ENCODE results near the gene CAV2.

CAV2 gene

DNA sequence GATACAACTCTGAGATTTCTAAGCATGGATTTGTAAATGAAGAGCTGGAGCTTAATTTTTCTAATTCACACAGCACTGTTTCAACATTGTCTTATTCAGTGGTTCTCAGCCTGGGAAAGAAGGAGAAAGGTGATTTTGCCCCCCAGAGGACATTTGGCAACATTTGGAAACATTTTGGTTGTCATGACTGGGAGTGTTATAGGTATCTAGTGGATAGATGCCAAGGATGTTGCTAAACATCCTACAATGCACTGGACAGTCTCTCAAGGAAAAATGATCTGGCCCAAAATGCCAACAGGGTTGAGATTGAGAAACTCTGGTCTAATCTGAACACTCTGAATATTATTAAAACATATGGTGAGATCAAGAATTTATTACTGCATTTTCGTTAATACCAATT lies 3.8 kb upstream of the CAV2 start:
- DNase-seq (ENCODE audit: low read depth): no peak

DNA sequence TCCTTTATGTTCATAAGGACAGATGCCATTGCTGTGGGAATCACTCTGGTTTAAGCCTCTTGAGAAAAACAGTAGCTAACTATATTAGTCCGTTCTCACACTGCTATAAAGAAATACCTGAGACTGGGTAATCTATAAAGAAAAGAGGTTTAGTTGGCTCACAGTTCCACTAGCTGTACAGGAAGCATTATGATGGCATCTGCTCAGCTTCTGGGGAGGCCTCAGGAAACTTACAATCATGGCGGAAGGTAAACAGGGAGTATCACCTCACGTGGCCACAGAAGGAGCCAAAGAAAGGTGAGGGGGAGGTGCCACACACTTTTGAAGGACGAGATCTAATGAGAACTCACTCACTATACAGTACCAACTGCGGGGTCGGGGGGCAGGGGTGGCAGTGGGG lies 2.9 kb upstream of the CAV2 start:
- DNase-seq (ENCODE audit: low read depth): no peak

DNA sequence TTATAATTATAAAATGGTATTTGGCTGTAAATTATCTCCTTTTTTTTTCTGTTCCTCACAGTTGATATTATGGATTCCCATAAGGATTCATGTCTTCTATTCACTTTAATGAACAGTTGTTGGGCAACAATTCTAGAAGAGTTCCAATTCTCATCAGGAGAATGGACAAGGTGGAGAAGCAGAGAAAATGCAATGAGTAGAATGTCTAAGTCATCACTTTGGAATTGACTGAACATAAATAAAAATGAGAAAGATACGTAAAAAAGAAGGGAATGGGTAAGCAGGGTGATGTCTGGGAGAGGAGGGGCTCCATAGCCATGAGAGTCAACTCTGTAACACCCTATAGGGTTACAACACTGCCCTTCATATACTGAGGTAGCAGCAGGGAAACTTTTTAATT lies 1.8 kb upstream of the CAV2 start:
- no peak for DNase-seq (ENCODE audit: low read depth)

DNA sequence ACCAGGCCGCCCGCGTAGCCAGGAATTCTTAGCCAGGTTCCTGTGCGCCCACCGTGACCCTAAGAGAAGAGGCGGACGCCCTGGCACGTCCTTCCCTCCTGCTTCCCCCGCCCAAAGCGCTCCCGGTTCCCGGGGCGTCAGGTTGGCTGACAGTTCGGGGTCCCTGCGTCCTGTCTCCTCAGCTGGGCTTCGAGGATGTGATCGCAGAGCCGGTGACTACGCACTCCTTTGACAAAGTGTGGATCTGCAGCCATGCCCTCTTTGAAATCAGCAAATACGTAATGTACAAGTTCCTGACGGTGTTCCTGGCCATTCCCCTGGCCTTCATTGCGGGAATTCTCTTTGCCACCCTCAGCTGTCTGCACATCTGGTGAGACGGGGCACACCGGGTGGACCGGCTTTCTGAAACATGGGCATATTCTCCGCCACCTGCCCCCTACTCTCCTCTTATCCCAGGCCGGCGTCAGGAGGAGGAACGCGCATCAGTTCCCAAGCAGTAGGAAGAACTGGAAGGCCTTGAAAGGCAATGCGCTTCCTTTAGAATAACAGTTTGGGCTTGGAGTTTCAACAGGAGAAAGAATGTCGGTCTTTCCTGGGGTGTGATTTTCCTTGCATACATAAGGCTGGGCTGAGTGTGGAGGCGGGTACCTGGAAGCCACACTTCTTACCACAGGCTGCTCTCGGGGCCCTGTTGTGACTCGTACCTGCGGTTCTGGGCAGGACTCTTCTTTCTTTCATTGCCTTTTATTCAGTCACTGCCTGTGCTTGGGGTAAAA lies 728 bp downstream of the CAV2 start:
- no peak for DNase-seq (ENCODE audit: low read depth)

DNA sequence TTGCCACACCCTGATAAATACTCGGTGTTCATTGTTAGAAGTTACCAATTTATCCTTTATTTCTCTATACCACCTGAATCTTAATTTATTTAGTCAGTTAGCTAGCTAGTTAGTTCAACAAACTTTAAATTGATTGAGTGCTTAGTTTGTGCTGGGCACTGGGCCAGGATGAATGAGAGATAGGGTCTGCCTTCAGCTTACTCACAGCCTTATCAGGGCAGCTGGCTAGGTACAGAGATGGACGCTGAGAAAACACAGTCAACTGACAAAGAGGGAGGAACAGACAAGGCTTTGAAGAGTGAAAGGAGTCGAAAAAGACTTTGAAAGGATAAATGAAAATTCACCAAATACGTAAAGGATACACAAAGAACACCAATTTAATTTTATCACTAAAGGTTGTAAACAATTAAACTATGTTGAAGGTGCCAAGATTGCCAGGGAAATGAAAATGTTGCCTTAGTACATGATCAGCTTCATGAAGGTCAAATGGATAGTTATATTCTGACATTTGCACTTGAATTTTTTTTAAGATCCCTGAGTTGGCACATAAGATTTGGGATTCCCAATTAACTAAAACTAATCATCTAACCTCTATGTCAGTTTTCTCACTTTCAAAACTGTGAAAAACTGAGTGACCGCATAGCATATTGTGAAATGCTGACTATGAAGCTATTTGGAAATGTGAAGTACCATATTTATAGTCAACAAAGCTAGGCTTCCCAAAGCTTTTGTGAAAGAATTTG lies 2.1 kb downstream of the CAV2 start:
- no peak for DNase-seq (ENCODE audit: low read depth)

DNA sequence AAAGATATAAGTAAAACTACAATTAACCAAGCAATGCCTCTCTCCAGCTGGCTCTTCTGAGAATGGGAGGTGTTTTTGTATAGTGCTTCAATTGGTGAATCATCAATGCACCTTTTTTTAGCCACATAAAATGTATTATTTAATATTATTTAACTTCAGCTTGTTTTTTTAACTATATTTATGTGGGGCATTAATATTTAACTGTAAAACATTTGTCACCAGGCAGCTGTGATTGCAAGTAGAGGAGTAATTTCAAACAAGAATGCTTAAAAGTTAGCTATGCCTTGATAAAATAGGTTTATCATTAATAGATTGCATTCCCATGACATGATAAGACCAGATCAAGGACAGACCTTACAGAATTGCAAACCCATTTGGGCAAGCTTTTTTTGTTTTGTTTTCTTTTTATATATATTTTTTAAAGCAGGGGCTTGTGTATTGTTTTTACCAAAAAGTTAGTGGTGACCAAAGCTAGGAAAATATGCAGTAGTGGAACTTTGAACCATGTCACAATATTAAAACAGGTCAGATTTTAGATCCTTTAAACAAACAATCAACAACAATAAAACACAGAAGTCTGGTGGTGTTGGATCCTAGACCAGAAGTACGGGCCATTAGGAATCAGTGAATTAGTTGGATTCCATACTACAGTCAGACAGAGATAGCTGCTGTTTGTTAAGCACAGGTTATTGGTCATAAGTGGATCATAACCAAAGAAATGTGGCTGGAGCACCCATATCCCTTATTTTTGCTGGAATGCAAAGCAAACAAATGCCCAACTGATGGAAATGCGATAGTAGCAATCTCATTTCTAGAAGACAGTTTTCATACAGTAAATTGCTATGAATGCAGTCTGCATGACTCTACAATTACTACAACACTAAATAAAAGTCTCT lies 2.9 kb downstream of the CAV2 start:
- no peak for DNase-seq (ENCODE audit: low read depth)

DNA sequence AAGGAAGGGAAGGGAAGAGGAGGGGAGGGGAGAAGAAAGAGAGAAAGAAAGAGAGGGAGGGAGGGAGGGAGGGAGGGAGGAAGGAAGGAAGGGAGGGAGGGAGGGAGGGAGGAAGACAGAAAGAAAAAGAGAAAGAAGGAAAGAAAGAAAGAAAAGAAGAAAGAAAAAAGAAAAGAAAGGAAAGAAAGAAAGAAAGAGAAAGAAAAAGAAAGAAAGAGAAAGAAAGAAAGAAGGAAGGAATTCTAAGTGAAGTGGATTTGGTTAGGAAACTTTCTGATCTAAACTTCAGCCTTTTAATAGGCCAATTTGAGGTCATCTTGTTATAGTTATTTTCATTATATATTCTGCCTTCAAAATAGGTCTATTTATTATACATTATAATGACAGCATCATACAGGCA lies 4.3 kb downstream of the CAV2 start:
- no peak for DNase-seq (ENCODE audit: low read depth)

DNA sequence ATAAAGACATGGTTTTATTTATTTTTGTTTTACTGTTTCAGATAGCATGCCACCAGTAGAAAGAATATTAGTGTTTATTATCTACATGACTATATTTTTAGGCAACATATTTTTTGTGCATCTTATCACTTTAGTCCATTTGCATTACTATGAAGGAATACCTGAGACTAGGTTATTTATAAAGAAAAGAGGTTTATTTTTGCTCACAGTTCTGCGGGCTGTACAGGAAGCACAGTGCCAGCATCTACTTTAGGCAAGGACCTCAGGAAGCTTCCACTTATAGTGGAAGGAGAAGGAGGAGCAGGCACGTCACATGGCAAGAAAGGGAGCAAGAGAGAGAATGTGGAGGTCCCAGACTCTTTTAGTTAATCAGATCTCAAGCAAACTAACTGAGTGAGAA lies 5.7 kb downstream of the CAV2 start:
- DNase-seq (ENCODE audit: low read depth): no peak

DNA sequence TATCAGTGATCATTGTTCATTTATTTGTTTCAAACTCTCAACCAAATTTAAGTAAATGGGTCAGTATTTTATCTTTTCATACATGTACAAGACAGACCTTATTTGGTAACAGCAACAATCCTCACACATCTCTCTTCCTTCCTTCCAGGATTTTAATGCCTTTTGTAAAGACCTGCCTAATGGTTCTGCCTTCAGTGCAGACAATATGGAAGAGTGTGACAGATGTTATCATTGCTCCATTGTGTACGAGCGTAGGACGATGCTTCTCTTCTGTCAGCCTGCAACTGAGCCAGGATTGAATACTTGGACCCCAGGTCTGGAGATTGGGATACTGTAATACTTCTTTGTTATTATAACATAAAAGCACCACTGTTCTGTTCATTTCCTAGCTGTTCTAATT lies 6.3 kb downstream of the CAV2 start:
- no peak for DNase-seq (ENCODE audit: low read depth)

DNA sequence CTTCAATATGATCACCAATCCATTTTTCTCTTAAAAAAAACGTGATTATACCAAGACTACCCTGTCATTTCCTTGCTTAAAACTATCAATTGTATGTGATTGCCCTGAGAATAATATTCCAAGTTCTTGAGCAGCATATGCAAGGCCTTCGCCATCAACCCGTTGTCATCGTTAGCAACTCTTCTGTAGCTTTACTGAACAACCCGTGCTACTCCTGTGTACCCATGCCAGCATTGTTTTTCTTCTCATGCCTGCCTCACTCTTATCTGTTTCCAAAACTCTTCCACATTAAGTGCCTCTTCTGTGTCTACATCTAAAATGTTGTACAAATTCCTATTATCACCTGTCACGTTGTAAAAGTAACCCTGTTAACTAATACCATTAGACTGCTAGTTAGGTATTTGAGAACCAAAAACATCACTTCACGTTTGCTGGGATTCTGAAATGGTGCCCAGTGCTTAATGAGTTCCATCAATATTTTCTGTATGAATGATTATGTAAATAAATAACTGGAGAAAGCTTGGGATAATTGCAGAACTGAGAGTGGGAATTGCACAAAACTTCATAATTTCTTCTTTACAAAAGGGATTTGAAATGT lies 10.5 kb downstream of the CAV2 start:
- no peak for DNase-seq (ENCODE audit: low read depth)

DNA sequence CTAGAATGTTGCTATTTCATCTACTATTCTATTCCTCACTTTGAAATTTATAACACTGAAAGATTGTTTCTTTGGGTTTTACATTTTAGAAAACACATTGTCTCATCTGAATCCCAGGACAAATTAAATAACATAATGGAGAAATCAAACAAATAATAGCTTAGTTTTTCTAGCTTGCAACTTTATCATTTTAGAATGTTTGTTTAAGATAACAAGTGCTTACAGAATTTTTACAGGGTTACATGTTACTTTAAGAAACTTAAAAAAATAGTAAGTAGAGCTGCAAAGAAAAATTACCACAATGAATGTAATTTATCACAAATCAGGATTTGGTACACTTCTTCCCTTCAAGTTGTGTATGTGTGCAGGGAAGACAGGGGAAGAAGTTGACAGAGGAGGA lies 11.3 kb downstream of the CAV2 start:
- no peak for DNase-seq (ENCODE audit: low read depth)

DNA sequence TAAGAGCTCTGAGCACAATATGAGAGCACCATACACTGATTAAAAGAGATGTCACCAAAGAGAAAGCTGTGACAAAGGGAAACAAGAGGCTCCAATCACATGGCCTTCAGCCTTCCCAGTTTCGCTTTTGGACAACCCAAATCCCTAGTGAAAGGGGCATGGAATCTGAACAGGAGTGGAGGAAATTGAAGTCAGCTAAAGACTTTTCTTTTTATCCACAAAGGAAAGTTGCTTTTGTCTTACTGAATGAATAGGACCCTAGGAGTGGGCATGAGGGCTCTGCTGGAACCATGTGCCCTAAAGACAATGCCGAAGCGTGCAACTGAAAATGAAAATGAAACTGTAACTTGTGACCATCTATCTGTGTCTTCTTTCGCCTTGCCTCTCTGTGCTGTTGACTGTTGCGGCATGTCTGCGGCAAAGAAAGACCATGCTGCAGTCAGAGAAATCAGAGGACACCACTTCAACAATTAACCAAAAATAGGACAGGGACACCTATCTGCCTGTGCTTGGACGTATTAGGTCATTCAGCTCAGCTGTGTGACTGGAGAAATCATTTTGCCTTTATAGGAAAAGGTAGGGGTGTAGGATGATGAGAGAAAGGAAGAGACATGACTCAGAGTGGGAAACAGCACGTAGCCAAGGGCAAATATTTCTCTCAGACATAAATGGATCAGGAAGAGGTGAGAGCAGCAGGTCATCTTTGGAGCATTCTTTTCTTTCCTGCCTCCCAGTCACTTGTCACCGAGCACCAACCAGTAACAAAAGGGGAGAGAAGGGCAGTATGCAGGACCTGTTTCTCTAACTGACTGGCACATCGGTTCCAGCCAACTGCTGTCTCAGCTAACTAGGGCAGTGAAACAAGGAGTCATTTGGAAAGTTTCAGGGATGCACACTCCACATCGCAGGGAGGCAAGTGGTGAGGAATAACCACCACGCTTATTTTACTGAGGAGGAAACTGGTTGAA lies 12.3 kb downstream of the CAV2 start:
- DNase-seq (ENCODE audit: low read depth): no peak

DNA sequence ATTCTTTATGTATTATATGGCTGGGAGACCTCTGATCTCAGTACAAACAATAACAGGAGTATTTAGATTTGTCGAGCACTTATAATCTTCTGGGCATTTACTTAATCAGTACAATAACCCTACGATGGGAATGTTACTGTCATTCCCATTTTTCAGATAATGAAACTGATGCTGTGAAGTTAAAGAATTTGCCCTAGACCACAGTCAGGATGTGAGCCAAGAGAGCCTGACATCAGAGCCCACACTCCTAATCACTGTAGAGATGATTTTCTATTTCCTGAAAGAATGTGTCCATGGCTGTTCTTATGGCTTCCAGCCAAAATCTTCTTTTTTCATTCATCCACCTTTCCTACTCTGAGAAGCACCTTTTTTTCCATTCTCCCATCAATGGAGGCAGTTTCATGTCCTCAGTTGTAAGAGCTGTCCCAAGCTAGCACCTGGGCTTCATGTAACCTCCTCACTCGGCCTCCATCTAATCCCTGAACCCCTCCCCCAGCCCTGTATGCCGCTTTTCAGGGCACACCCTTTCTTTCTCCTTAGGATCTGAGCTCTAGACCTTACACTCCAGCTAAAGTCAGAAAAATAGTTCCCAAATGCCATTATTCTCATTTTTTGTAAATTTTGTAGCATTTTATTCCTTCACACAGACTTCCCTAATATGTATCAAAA lies 13.1 kb downstream of the CAV2 start:
- no peak for DNase-seq (ENCODE audit: low read depth)

DNA sequence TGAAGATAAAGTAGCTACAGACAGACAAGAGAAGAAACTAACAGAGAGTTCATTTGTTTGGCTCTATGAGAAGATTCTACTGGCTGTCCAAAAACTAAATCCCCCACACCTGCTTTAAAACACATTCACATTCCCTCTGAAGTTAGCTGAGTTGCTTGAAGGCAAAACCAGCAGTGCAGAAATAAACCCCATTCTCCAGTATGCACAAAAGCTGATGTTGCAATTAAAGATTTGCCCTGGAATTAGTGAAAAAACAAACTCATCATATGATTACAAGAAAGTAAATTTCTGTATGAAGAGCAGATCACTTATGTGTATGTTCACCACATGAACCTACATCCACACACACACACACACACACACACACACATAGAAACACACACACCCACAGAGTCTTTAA lies 16.0 kb downstream of the CAV2 start:
- DNase-seq (ENCODE audit: low read depth): no peak

DNA sequence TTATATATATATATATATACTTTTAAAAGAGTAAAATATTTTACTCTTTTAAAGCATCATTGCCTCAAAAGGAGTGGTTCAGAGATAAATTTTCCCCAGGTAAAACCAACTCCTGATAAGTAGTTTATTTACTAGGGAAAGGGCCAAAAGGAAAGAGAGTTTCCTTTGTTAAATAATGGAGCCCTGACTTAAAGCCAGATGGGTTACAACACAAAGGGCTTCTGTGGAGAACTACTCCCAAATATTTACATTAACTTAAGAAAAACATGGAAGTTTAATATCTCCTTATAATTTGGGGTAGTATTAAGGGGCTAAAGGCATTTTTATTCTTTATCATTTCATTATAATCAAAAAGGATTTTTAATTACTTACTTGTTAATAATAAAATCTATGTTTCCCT lies 16.8 kb downstream of the CAV2 start:
- no peak for DNase-seq (ENCODE audit: low read depth)

DNA sequence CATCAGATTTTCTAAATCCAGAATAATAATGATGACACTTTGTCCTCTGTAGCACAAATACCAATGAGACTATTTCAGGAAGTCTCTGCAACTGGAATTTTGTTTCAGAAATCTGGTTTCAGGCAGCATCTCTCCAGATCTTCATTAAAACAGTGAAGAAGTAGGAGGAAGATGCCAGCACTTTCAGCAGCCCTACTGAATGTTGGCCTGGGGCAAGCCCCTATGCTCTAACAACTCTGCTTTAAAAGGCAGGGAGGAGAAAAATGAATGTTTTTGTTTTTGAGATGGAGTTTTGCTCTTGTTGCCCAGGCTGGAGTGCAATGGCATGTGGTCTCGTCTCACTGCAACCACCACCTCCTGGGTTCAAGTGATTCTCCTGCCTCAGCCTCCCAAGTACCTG lies 18.1 kb downstream of the CAV2 start:
- no peak for DNase-seq (ENCODE audit: low read depth)

DNA sequence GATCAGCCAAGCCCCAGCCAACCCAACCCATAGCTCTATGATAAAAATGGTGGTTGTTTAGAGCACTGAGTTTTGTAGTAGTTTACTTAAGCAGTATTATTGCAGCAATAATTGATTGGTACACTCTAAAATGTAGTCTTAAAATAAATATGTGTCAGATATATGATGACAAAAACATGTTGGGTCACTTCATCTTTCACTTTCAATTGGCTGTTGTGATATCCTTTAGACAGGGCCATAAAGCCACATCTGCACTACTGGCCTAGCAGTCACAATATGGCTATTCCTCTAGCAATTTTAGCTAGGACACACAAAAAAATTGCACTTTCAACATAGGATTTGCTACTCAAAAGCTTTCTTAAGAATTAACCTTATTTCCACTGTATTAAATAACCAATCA lies 19.4 kb downstream of the CAV2 start:
- no peak for DNase-seq (ENCODE audit: low read depth)

DNA sequence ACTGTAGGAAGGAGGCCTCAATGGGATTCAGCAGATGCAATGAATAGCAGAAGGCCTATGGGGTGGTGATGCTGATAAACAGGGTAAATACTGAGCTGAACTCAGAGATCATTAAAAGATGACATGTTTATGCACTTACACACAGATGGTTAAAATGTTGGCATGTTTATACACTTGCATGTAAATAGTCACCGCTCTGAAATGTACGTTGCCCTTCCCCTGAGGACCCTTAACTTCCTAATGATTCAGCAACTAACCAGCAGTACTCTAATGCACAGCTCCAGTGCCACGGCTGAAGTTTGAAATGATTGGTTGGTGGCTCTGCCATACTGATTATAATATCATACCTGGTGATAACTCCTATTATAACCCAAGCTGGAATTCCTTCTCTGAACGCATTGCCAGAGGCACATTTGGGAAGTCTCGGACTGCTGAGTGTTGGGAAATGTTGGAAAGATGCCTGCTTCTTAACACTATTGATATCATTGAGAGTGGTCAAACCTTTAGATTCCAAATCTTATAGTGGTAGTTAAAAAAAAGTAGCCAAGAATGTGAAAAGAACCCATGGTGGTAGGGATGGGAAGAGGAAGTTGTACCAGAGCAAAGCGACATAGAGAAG lies 21.6 kb downstream of the CAV2 start:
- no peak for DNase-seq (ENCODE audit: low read depth)

DNA sequence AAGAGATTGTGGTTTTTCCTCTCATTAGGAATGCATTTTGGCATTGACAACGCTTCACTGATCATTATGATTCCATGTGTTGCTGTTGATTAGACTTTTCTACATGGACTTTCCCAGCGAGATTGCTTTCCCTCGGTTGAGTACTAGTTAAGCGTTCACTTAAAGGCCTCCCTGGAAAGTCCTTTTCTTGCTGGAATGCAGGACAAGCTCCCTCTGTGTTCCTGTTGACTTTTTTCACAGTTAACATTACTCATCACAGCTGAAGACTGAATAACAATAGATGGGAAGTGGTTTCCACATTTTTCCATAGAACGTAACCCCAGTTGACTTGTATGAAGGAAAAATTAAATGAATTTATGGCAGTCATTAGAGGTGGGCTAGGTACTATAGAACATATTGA lies 22.7 kb downstream of the CAV2 start:
- DNase-seq (ENCODE audit: low read depth): no peak

DNA sequence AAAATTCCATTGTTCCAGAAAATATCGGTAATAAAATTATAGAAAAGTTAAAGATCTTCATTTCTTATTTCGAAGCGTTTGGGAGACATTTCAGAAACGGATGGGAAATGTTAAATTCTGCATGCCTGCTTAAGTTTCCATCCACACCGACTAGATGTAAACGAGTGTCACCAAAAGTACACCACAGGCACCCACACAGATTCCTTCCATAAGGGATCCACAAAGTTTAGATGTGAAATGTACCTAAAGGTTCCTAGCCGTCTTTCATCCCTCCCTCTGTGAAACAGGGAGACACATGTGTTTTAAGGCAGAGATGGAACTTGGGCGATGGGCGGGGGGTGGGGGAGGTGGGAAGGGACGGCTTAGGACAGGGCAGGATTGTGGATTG lies 24.7 kb downstream of the CAV2 start:
- DNase-seq (ENCODE audit: low read depth): no peak

All from stimulated activated CD8-positive, alpha-beta memory T cell treated with anti-CD3 and anti-CD28 coated beads, Interleukin-15, amount 100 ng/mL, for 24 hours (primary cell).